HEK293 (cell line): ENCODE data around the gene MECP2.
A peak's percentile ranks its signal among the peaks of the same experiment; 100 is the strongest.

ENCODE experiments used
- CTCF ChIA-PET: fragments of 350-600 bp; formaldehyde crosslinking; extraction: SDS; loops from one replicate; lab custom pipeline; 2021; ENCODE audit warnings: antibody characterized with exemption; lab: Yijun Ruan, JAX
- POLR2A ChIA-PET: fragments of 300-600 bp; formaldehyde crosslinking; extraction: SDS; loops from one replicate; lab custom pipeline; 2020; ENCODE audit warnings: antibody characterized with exemption, inconsistent platforms; lab: Yijun Ruan, JAX
- H3K27ac ChIP-seq: fragments of 200-500 bp; sonication (Bioruptor generic); 2 replicates; pipeline ENCODE4 v1.5.1; 2014; ENCODE audit warnings: low read depth, low read length, control low read depth, inconsistent platforms; ENCODE audit errors: extremely low read depth
- H3K36me3 ChIP-seq, 2 experiments: fragments of 200-500 bp in 1 of 2; sonication (Bioruptor generic) in 1 of 2; 1 replicate in 1 of 2; 2 replicates in 1 of 2; pipeline ENCODE4 v1.5.1; 2014 to 2017; ENCODE audit warnings: inconsistent platforms in 2 of 2, low read length in 2 of 2; ENCODE audit not compliant: control insufficient read depth in 2 of 2, insufficient read depth in 1 of 2
- H3K4me1 ChIP-seq: fragments of 200-500 bp; sonication (Bioruptor generic); 2 replicates; pipeline ENCODE4 v1.5.1; 2014; ENCODE audit warnings: mild to moderate bottlenecking, low read length, inconsistent platforms; ENCODE audit not compliant: control insufficient read depth, insufficient read depth
- H3K4me3 ChIP-seq: 2 replicates; pipeline ENCODE4 v1.5.1; 2011; ENCODE audit warnings: low read depth, mild to moderate bottlenecking, control low read depth, low read length, moderate library complexity
- H3K9me3 ChIP-seq: fragments of 200-500 bp; sonication (Bioruptor generic); 2 replicates; pipeline ENCODE4 v1.5.1; 2014; ENCODE audit warnings: low read depth, low read length, inconsistent platforms; ENCODE audit not compliant: control insufficient read depth, insufficient read depth
- GLIS1 ChIP-seq: fragments of 450-650 bp; formaldehyde crosslinking; IDR thresholded peaks from 2 replicates; pipeline ENCODE4 v1.5.1; 2016; ENCODE audit warnings: missing biosample characterization, missing genetic modification characterization
- MYNN ChIP-seq: fragments of 450-650 bp; formaldehyde crosslinking; IDR thresholded peaks from 2 replicates; pipeline ENCODE4 v1.5.1; 2016; ENCODE audit warnings: missing biosample characterization, missing genetic modification characterization, borderline replicate concordance
- SCRT2 ChIP-seq: fragments of 450-650 bp; formaldehyde crosslinking; IDR thresholded peaks from 2 replicates; pipeline ENCODE4 v1.5.1; 2016; ENCODE audit warnings: missing biosample characterization, missing genetic modification characterization
- ZBTB17 ChIP-seq: fragments of 450-650 bp; formaldehyde crosslinking; IDR thresholded peaks from 2 replicates; pipeline ENCODE4 v1.5.1; 2016; ENCODE audit warnings: missing biosample characterization, missing genetic modification characterization
- ZFHX2 ChIP-seq: fragments of 450-650 bp; formaldehyde crosslinking; conservative IDR thresholded peaks from 2 replicates; pipeline ENCODE4 v1.5.1; 2016; ENCODE audit warnings: missing biosample characterization, missing genetic modification characterization
- ZIC2 ChIP-seq: fragments of 450-650 bp; formaldehyde crosslinking; IDR thresholded peaks from 2 replicates; pipeline ENCODE4 v1.5.1; 2016; ENCODE audit warnings: missing biosample characterization, missing genetic modification characterization
- ZNF19 ChIP-seq: fragments of 450-650 bp; formaldehyde crosslinking; IDR thresholded peaks from 2 replicates; pipeline ENCODE4; 2016; ENCODE audit warnings: missing biosample characterization, missing genetic modification characterization, low read depth
- ZNF239 ChIP-seq: fragments of 450-650 bp; formaldehyde crosslinking; IDR thresholded peaks from 2 replicates; pipeline ENCODE4 v1.5.1; 2016; ENCODE audit warnings: missing biosample characterization, missing genetic modification characterization
- ZNF26 ChIP-seq: fragments of 450-650 bp; formaldehyde crosslinking; IDR thresholded peaks from 2 replicates; pipeline ENCODE4 v1.5.1; 2016; ENCODE audit warnings: missing biosample characterization, missing genetic modification characterization
- ZNF366 ChIP-seq: fragments of 450-650 bp; formaldehyde crosslinking; conservative IDR thresholded peaks from 2 replicates; pipeline ENCODE4 v1.5.1; 2016; ENCODE audit warnings: missing biosample characterization, missing genetic modification characterization
- ZNF426 ChIP-seq: fragments of 450-650 bp; formaldehyde crosslinking; IDR thresholded peaks from 2 replicates; pipeline ENCODE4 v1.5.1; 2017; ENCODE audit warnings: missing biosample characterization, missing genetic modification characterization, mild to moderate bottlenecking, inconsistent platforms, moderate library complexity
- ZNF473 ChIP-seq: fragments of 450-650 bp; formaldehyde crosslinking; IDR thresholded peaks from 2 replicates; pipeline ENCODE4 v1.5.1; 2017; ENCODE audit warnings: missing biosample characterization, missing genetic modification characterization
- ZNF558 ChIP-seq: fragments of 450-650 bp; formaldehyde crosslinking; IDR thresholded peaks from 2 replicates; pipeline ENCODE4 v1.5.1; 2016; ENCODE audit warnings: missing biosample characterization, missing genetic modification characterization
- ZNF596 ChIP-seq: fragments of 450-650 bp; IDR thresholded peaks from 2 replicates; pipeline ENCODE4 v1.5.0; 2018; ENCODE audit warnings: missing biosample characterization, mild to moderate bottlenecking, missing genetic modification characterization, moderate library complexity
- ZNF645 ChIP-seq: fragments of 450-650 bp; formaldehyde crosslinking; IDR thresholded peaks from 2 replicates; pipeline ENCODE4; 2016; ENCODE audit warnings: missing biosample characterization, missing genetic modification characterization
- ZNF658 ChIP-seq: fragments of 450-650 bp; formaldehyde crosslinking; IDR thresholded peaks from 2 replicates; pipeline ENCODE4; 2016; ENCODE audit warnings: missing biosample characterization, missing genetic modification characterization
- ZNF664 ChIP-seq: fragments of 450-650 bp; formaldehyde crosslinking; IDR thresholded peaks from 2 replicates; pipeline ENCODE4 v1.5.1; 2016; ENCODE audit warnings: missing biosample characterization, missing genetic modification characterization
- ZNF701 ChIP-seq: fragments of 450-650 bp; formaldehyde crosslinking; IDR thresholded peaks from 2 replicates; pipeline ENCODE4 v1.5.1; 2016; ENCODE audit warnings: missing biosample characterization, missing genetic modification characterization
- ZNF837 ChIP-seq: fragments of 450-650 bp; formaldehyde crosslinking; IDR thresholded peaks from 2 replicates; pipeline ENCODE4 v1.5.1; 2016; ENCODE audit warnings: missing biosample characterization, missing genetic modification characterization
- ZSCAN18 ChIP-seq: fragments of 450-650 bp; formaldehyde crosslinking; IDR thresholded peaks from 2 replicates; pipeline ENCODE4 v1.5.1; 2016; ENCODE audit warnings: missing biosample characterization, missing genetic modification characterization
- TF ChIP-seq, protein P1 (sequence below): sonication (generic); formaldehyde crosslinking; IDR thresholded peaks from 2 replicates; pipeline ENCODE4 v1.8.1; 2022; ENCODE audit warnings: mild to moderate bottlenecking, moderate library complexity, missing genetic modification reagents
- TF ChIP-seq, protein P2 (sequence below): fragments of 450-650 bp; formaldehyde crosslinking; IDR thresholded peaks from 2 replicates; pipeline ENCODE4 v1.5.1; 2016; ENCODE audit warnings: missing biosample characterization, missing genetic modification characterization
- TF ChIP-seq, protein P3 (sequence below): fragments of 450-650 bp; formaldehyde crosslinking; IDR thresholded peaks from 2 replicates; pipeline ENCODE4 v1.5.1; 2017; ENCODE audit warnings: missing biosample characterization, missing genetic modification characterization

MECP2 gene

DNA sequence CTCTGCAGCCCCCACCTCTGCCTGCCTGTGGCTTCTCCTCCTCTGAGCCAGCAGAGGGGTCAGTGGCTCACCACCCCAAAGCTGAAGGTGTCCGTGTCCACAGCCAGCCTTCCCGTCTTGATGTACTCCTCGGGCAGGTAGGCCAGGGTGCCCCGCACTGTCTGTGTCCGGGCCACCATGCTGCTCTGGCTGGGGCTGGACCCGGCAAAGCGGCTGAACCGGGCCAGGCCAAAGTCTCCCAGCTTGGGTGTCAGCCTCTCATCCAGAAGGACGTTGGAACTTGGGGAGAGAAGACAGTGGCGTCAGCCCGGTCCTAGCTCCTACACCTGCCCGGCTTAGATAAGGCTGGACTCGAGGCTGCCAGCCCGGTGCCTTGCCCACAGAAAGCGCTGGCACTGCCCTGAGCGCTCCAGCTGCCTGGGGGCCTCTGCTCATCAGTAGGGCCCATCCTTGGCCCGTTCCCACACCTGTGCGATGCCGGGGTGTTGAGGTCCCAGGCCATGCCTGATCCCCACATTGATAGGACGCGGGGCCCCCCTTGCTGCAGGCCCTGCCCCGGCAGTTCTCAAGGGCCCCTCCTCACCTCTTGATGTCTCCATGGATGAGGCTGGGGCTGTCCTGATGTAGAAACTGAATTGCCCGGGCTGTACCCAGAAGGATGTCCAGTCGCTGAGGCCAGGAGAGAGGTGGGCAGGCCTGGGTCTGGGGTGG is 81.0 kb downstream of the MECP2 start (continued):
- TF ChIP-seq ZNF596 (tag by site-specific recombination) (no peak), ZNF664 (tag by site-specific recombination) (no peak), ZNF658 (tag by site-specific recombination) (no peak), ZNF558 (no peak), ZBTB17 (no peak), ZFHX2 (no peak)

DNA sequence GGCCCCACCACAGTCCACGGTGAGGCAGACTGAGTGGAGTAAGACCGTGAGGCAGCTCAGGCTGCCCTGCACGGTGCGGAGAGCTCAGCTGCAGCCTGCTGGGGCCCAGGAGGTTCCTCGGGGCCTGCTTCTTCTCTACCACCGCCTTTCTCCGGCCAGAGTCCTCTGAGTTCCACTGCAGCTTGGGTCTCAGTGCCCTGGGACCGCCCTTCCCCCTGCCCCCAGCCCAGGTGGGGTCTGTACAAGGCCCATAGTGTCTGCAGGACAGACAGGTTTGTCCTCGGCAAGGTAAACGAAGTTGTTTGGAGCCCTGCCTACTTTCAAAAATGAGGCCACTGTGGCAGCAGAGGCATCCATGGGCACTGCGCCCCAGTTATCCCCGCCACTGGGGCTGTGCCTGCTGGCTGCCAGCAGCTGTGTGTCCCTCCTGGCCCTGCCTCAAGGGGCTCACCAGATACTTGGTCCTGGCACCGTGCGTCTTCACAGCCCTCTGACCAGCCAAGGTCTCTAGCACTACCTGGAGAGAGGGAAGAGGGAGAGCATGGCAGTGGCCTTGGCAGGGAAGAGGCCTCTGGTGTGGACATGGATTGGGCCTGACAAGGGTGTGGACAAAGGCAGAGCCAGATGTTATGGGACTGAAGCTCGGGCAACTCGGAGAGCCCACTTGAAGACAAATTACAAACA is 81.8 kb downstream of the MECP2 start:
- POLR2A ChIA-PET: no interaction called here
- CTCF ChIA-PET: interaction anchor here (1.1 to 1.4 kb wide), 2 partner anchors 13 to 15 kb away, joined by 3 to 4 read pairs; no protein-coding TSS in a partner anchor
- Histone ChIP-seq H3K27ac (no peak overlapping the region), H3K4me1 (no peaks in the 10 kb centered on the region), H3K9me3 (no peaks in the 10 kb centered on the region), H3K36me3 (peaks cover 8 to 73% of the 10 kb centered on the region in 2 experiments; a peak in 2 of 3 replicates), H3K4me3 (no peak overlapping the region)
- TF ChIP-seq SCRT2 (no peak), ZNF26 (tag by site-specific recombination) (no peak), ZNF473 (tag by site-specific recombination) (no peak), ZNF645 (no peak)
- TF ChIP-seq, protein P1, sequence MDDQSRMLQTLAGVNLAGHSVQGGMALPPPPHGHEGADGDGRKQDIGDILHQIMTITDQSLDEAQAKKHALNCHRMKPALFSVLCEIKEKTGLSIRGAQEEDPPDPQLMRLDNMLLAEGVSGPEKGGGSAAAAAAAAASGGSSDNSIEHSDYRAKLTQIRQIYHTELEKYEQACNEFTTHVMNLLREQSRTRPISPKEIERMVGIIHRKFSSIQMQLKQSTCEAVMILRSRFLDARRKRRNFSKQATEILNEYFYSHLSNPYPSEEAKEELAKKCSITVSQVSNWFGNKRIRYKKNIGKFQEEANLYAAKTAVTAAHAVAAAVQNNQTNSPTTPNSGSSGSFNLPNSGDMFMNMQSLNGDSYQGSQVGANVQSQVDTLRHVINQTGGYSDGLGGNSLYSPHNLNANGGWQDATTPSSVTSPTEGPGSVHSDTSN: no peak
- TF ChIP-seq, protein P2, sequence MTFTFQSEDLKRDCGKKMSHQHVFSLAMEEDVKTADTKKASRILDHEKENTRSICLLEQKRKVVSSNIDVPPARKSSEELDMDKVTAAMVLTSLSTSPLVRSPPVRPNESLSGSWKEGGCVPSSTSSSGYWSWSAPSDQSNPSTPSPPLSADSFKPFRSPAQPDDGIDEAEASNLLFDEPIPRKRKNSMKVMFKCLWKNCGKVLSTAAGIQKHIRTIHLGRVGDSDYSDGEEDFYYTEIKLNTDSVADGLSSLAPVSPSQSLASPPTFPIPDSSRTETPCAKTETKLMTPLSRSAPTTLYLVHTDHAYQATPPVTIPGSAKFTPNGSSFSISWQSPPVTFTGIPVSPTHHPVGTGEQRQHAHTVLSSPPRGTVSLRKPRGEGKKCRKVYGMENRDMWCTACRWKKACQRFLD (tag by site-specific recombination): no peak

- no peaks in the 10 kb centered on the region for H3K9me3 ChIP-seq
- CTCF ChIA-PET: interaction anchor here (0.6 to 3.9 kb wide), 23 partner anchors 8 to 982 kb away, joined by 3 to 35 read pairs (median 5); no protein-coding TSS in a partner anchor
- peaks cover 8 to 81% of the 10 kb centered on the region in 2 experiments; a peak in 2 of 3 replicates for H3K36me3 ChIP-seq
- H3K4me3 ChIP-seq: no peak overlapping the region
- POLR2A ChIA-PET: interaction anchor here (0.7 to 4.6 kb wide), 5 partner anchors 8 to 521 kb away, joined by 3 to 21 read pairs (median 4); partner anchors contain the start of genes HCFC1 and TMEM187
- H3K27ac ChIP-seq: no peak overlapping the region
- H3K4me1 ChIP-seq: no peaks in the 10 kb centered on the region
- TF ChIP-seq, protein P3, sequence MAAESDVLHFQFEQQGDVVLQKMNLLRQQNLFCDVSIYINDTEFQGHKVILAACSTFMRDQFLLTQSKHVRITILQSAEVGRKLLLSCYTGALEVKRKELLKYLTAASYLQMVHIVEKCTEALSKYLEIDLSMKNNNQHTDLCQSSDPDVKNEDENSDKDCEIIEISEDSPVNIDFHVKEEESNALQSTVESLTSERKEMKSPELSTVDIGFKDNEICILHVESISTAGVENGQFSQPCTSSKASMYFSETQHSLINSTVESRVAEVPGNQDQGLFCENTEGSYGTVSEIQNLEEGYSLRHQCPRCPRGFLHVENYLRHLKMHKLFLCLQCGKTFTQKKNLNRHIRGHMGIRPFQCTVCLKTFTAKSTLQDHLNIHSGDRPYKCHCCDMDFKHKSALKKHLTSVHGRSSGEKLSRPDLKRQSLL: no peak
- peak; percentile 84 for TF ChIP-seq ZIC2
- TF ChIP-seq ZNF19 (tag by site-specific recombination): no peak
- no peak for TF ChIP-seq ZNF366 (tag by site-specific recombination)
- no peak for TF ChIP-seq ZNF239 (tag by site-specific recombination)
- no peak for TF ChIP-seq ZSCAN18 (tag by site-specific recombination)
- TF ChIP-seq GLIS1 (tag by site-specific recombination): peak; percentile 49
- TF ChIP-seq MYNN (tag by site-specific recombination): no peak
- no peak for TF ChIP-seq ZNF837 (tag by site-specific recombination)
- no peak for TF ChIP-seq ZNF701
- no peak for TF ChIP-seq ZNF426 (tag by site-specific recombination)
Measured at GRCh38 chrX:154014429-154015380, 82.8 kb downstream of the MECP2 start.
